HG03354 (cell line): Measurements from ENCODE around the gene SYCP1.
"Not testable (repeated sequence)": the region's sequence is repeated elsewhere in the genome, so short reads cannot be mapped to it uniquely, and the experiment has no call there.

Experiments
- ATAC-seq: cut with Tn5 transposase; IDR thresholded peaks from one replicate; pipeline ENCODE4 v1.9.1; 2021; ENCODE audit warnings: mild to moderate bottlenecking; ENCODE audit not compliant: unreplicated experiment, poor library complexity, severe bottlenecking

The SYCP1 gene

GRCh38 chr1:114854693-114855320, at the start of gene SYCP1:
TSS of gene SYCP1 (plus strand) at chr1:114854863. CDS start at chr1:114855465, 602 bp downstream.
- no peak for ATAC-seq

GRCh38 chr1:114819869-114820268, 34.8 kb upstream of the SYCP1 start:
- no peak for ATAC-seq

GRCh38 chr1:114820392-114820791, 34.3 kb upstream of the SYCP1 start:
- ATAC-seq, result no peak

- no peak for ATAC-seq
Measured at GRCh38 chr1:114821978-114822377, 32.7 kb upstream of the SYCP1 start.

- no peak for ATAC-seq
Measured at GRCh38 chr1:114828251-114828650, 26.4 kb upstream of the SYCP1 start.

GRCh38 chr1:114830075-114830474, 24.6 kb upstream of the SYCP1 start:
- ATAC-seq, result not testable (repeated sequence)

- ATAC-seq, result no peak
Measured at GRCh38 chr1:114831276-114831994, 23.2 kb upstream of the SYCP1 start.

- ATAC-seq, result no peak
Measured at GRCh38 chr1:114832057-114832456, 22.6 kb upstream of the SYCP1 start.

GRCh38 chr1:114833421-114833820, 21.2 kb upstream of the SYCP1 start:
- no peak for ATAC-seq

- ATAC-seq, result no peak
Measured at GRCh38 chr1:114844270-114844669, 10.4 kb upstream of the SYCP1 start.

GRCh38 chr1:114853584-114853983, 1.1 kb upstream of the SYCP1 start:
- ATAC-seq, result no peak

GRCh38 chr1:114861384-114861783, 6.7 kb downstream of the SYCP1 start:
- no peak for ATAC-seq

GRCh38 chr1:114892194-114892918, 37.7 kb downstream of the SYCP1 start:
- ATAC-seq, result no peak

GRCh38 chr1:114896795-114897194, 42.1 kb downstream of the SYCP1 start:
- ATAC-seq, result no peak

GRCh38 chr1:114901814-114902213, 47.2 kb downstream of the SYCP1 start:
- ATAC-seq, result no peak

- no peak for ATAC-seq
Measured at GRCh38 chr1:114902343-114902742, 47.7 kb downstream of the SYCP1 start.

GRCh38 chr1:114903480-114903879, 48.8 kb downstream of the SYCP1 start:
- ATAC-seq, result no peak

GRCh38 chr1:114915720-114916119, 61.1 kb downstream of the SYCP1 start:
- ATAC-seq, result not testable (repeated sequence)

GRCh38 chr1:114926607-114927006, 71.9 kb downstream of the SYCP1 start:
- no peak for ATAC-seq

- no peak for ATAC-seq
Measured at GRCh38 chr1:114927401-114927800, 72.7 kb downstream of the SYCP1 start.

- ATAC-seq, result no peak
Measured at GRCh38 chr1:114956570-114956969, 101.9 kb downstream of the SYCP1 start.
